ENCODE measurements around the gene IGSF22. TPM values are rescaled to one million over a fixed set of nuclear protein-coding genes. Genes with fewer than 3 reads are reported as not detected.
A peak's percentile ranks its signal among the peaks of the same experiment; 100 is the strongest.

IGSF22 gene
- not detected for total RNA-seq (2021; ENCODE audit: unreplicated experiment)
- polyA plus RNA-seq (2012): 0.05 and 0.10 TPM in 2 replicates
- Bru-seq, nascent RNA: percentile 9 among the genes with signal in this experiment
- BruChase-seq, experiment 1, labeled RNA remaining after a 6-hour chase: percentile 9 among the genes with signal in this experiment
- percentile 9 among the genes with signal in this experiment for BruChase-seq, experiment 2, labeled RNA remaining after a 2-hour chase
- long read RNA-seq: 0 reads

DNA sequence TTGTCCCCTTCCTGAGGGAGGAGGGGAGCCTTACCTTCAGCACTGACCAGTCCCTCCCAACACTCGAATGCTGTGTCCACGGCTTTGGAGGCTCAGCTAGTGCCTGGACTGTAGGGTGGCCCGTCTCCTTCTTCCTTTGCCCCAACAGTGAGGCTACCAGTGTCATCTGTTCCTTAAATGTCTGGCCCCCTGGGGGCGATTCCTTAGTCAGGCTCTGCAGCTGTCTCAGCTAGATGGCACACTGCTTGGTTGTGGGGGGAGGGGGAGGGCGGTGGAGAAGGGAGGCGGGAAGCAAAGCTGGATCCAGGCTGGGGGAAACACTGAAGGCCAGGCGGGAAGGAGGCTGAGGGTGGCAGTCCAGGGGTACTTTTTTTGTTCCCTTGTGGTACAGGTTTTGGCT lies at the start of gene IGSF22:
IGSF22 (minus strand) TSS at position 149 of the 400 bp plus-strand sequence. CDS start 1,952 bp downstream, outside the sequence.
- RAD21 ChIA-PET (ENCODE audit: low non-redundant PET in 1 of 2, low total read pairs in 2 of 2, uncharacterized antibody in 2 of 2, unreplicated experiment in 2 of 2): interaction anchor here in 1 of 2 experiments (0.6 kb wide), 1 partner anchor 37 kb away, joined by 3 read pairs; no protein-coding TSS in a partner anchor
- Histone ChIP-seq H3K9me2 (ENCODE audit: insufficient read depth) (no peaks in the 10 kb centered on the region), H3K36me3 (ENCODE audit: control insufficient read depth in 1 of 2, insufficient read depth in 2 of 2, low read length in 2 of 2) (no peaks in the 10 kb centered on the region), H3K27me3 (ENCODE audit: insufficient read depth, low read length) (no peaks in the 10 kb centered on the region), H3K79me2 (ENCODE audit: insufficient read depth, low read length) (no peaks in the 10 kb centered on the region), H2AFZ (ENCODE audit: low read depth, low read length, poor library complexity, severe bottlenecking) (no peak within 1 kb of the TSS), H3K4me1 (ENCODE audit: control insufficient read depth in 1 of 2, insufficient read depth in 2 of 2, low read length in 2 of 2) (peaks cover 0 to 16% of the 10 kb centered on the region in 2 experiments; a peak in 2 of 4 replicates), H3K9ac (ENCODE audit: low read length) (no peak within 1 kb of the TSS), H3K4me2 (ENCODE audit: low read length) (no peak within 1 kb of the TSS), H3K4me3 (replicated peaks in 1 of 2; ENCODE audit: low read depth in 1 of 2, low read length in 2 of 2) (no peak within 1 kb of the TSS), H3K27ac (ENCODE audit: low read depth, low read length) (no peak within 1 kb of the TSS), H4K20me1 (ENCODE audit: insufficient read depth) (no peaks in the 10 kb centered on the region), H3K9me3 (ENCODE audit: control insufficient read depth in 1 of 2, insufficient read depth in 1 of 2, low read depth in 1 of 2, low read length in 2 of 2) (no peaks in the 10 kb centered on the region)
- TF ChIP-seq POLR2AphosphoS5 (IDR thresholded peaks at IDR 0.05; ENCODE audit: low read depth, low read length): no peak
- TF ChIP-seq YY1 (IDR thresholded peaks at IDR 0.05; ENCODE audit: extremely low read depth, insufficient replicate concordance, low read depth, low read length): no peak
- BruUV-seq (replicated peaks): no TSS peak
- DNase-seq (ENCODE audit: low read depth, low spot score) (no peak), ATAC-seq (no peak)
- CTCF ChIA-PET: no interaction called here
- intact Hi-C loops (cut with micrococcal nuclease): no loop called here
- POLR2A ChIA-PET: no interaction called here

DNA sequence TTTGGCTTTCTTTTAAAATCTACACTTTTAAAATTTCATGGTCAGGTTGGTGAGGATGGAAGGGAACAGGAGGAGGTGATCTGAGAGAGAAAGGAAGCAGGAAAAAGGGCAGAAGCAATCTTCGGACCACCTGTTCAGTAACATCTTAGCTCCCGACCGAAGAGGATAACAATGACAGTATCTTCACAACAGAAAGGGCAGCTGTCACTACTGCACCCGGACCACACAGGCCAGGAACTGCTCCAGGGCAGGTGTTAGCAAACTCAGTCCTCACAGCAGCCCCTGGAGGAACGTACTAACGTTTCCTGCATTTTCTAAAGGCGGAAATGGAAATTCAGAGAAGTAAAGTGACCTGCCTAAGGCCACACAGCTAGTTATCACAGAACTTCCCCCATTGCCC lies 48.8 kb upstream of the IGSF22 start:
- H4K20me1 ChIP-seq (ENCODE audit: insufficient read depth): no peaks in the 10 kb centered on the region
- intact Hi-C loops (cut with micrococcal nuclease): loop anchor here (1.0 kb wide), 2 partner anchors 28 to 78 kb away; no protein-coding TSS in a partner anchor
- no peaks in the 10 kb centered on the region for H3K9me2 ChIP-seq (ENCODE audit: insufficient read depth)
- ChIA-PET RAD21 (ENCODE audit: low non-redundant PET in 1 of 2, low total read pairs in 2 of 2, uncharacterized antibody in 2 of 2, unreplicated experiment in 2 of 2) (no interaction called here), POLR2A (no interaction called here), CTCF (interaction anchor here (1.2 to 3.6 kb wide), 6 partner anchors 9 to 75 kb away, joined by 3 to 23 read pairs (median 9); no protein-coding TSS in a partner anchor)
- no peak overlapping the region for H3K4me2 ChIP-seq (ENCODE audit: low read length)
- DNase-seq (ENCODE audit: low read depth, low spot score) (no peak), ATAC-seq (no peak)
- no peak overlapping the region for H3K27ac ChIP-seq (ENCODE audit: low read depth, low read length)
- BruUV-seq (replicated peaks): no TSS peak
- no peak overlapping the region for H3K9ac ChIP-seq (ENCODE audit: low read length)
- H3K4me3 ChIP-seq (replicated peaks in 1 of 2; ENCODE audit: low read depth in 1 of 2, low read length in 2 of 2): no peak overlapping the region
- no peaks in the 10 kb centered on the region for H3K4me1 ChIP-seq (ENCODE audit: control insufficient read depth in 1 of 2, insufficient read depth in 2 of 2, low read length in 2 of 2)
- no peaks in the 10 kb centered on the region for H3K27me3 ChIP-seq (ENCODE audit: insufficient read depth, low read length)
- no peak overlapping the region for H2AFZ ChIP-seq (ENCODE audit: low read depth, low read length, poor library complexity, severe bottlenecking)
- no peaks in the 10 kb centered on the region for H3K9me3 ChIP-seq (ENCODE audit: control insufficient read depth in 1 of 2, insufficient read depth in 1 of 2, low read depth in 1 of 2, low read length in 2 of 2)
- no peaks in the 10 kb centered on the region for H3K79me2 ChIP-seq (ENCODE audit: insufficient read depth, low read length)
- no peaks in the 10 kb centered on the region for H3K36me3 ChIP-seq (ENCODE audit: control insufficient read depth in 1 of 2, insufficient read depth in 2 of 2, low read length in 2 of 2)
- TF ChIP-seq, protein P1, sequence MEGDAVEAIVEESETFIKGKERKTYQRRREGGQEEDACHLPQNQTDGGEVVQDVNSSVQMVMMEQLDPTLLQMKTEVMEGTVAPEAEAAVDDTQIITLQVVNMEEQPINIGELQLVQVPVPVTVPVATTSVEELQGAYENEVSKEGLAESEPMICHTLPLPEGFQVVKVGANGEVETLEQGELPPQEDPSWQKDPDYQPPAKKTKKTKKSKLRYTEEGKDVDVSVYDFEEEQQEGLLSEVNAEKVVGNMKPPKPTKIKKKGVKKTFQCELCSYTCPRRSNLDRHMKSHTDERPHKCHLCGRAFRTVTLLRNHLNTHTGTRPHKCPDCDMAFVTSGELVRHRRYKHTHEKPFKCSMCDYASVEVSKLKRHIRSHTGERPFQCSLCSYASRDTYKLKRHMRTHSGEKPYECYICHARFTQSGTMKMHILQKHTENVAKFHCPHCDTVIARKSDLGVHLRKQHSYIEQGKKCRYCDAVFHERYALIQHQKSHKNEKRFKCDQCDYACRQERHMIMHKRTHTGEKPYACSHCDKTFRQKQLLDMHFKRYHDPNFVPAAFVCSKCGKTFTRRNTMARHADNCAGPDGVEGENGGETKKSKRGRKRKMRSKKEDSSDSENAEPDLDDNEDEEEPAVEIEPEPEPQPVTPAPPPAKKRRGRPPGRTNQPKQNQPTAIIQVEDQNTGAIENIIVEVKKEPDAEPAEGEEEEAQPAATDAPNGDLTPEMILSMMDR (IDR thresholded peaks at IDR 0.05 in 2 of 3, conservative IDR thresholded peaks at IDR 0.05 in 1 of 3; ENCODE audit: borderline replicate concordance in 1 of 3, insufficient read depth in 1 of 3, low read depth in 2 of 3, low read length in 2 of 3): no peak
- no peak for TF ChIP-seq POLR2A (IDR thresholded peaks at IDR 0.05; ENCODE audit: borderline replicate concordance, extremely low read depth, insufficient read depth, insufficient read length)
- TF ChIP-seq ZFX (IDR thresholded peaks at IDR 0.05): no peak
- no peak for TF ChIP-seq RAD21 (IDR thresholded peaks at IDR 0.05; ENCODE audit: low read depth)
- no peak for TF ChIP-seq POLR2AphosphoS5 (IDR thresholded peaks at IDR 0.05; ENCODE audit: low read depth, low read length)
- no peak for TF ChIP-seq EZH2phosphoT487 (IDR thresholded peaks at IDR 0.05; ENCODE audit: borderline replicate concordance)
- no peak for TF ChIP-seq EZH2 (IDR thresholded peaks at IDR 0.05)
- TF ChIP-seq REST (IDR thresholded peaks at IDR 0.05; ENCODE audit: low read depth): no peak
- no peak for TF ChIP-seq YY1 (IDR thresholded peaks at IDR 0.05; ENCODE audit: extremely low read depth, insufficient replicate concordance, low read depth, low read length)
- TF ChIP-seq SP1 (IDR thresholded peaks at IDR 0.05; ENCODE audit: low read depth): no peak
- TF ChIP-seq JUND (IDR thresholded peaks at IDR 0.05): no peak
- TF ChIP-seq, protein P2, sequence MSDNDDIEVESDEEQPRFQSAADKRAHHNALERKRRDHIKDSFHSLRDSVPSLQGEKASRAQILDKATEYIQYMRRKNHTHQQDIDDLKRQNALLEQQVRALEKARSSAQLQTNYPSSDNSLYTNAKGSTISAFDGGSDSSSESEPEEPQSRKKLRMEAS (IDR thresholded peaks at IDR 0.05): no peak
- TF ChIP-seq SIN3A (IDR thresholded peaks at IDR 0.05; ENCODE audit: low read depth): no peak
- no peak for TF ChIP-seq EGR1 (IDR thresholded peaks at IDR 0.05; ENCODE audit: low read depth)

All from HCT116 (cell line).